IMR-90 (cell line): ENCODE results near the gene ZNF526. TPM values are rescaled to one million over a fixed set of nuclear protein-coding genes. Genes with fewer than 3 reads are reported as not detected.

Experiments
- ATAC-seq: fragments of 200-7000 bp; cut with Tn5 transposase; 2 replicates; pipeline ENCODE4 v1.9.1; 2020; ENCODE audit warnings: low read depth, mild to moderate bottlenecking, moderate library complexity
- BruUV-seq: library from RNA; stranded (reverse); fragments of 400-500 nt; replicated peaks from 2 replicates; lab custom pipeline; 2021; lab: Mats Ljungman, UMichigan
- CTCF ChIA-PET: fragments of 300-600 bp; formaldehyde crosslinking; extraction: SDS; loops from one replicate; lab custom pipeline; 2021; ENCODE audit warnings: antibody characterized with exemption; lab: Yijun Ruan, JAX
- POLR2A ChIA-PET: fragments of 300-600 bp; sonication (Branson Sonifier 250); formaldehyde crosslinking; loops from one replicate; lab custom pipeline; 2022; ENCODE audit warnings: antibody characterized with exemption; ENCODE audit not compliant: unreplicated experiment; lab: Charles Lee
- DNase-seq: peaks from one replicate; pipeline ENCODE4 v3.0.0; 2013
- H2AFZ ChIP-seq: replicated peaks from 2 replicates; pipeline ENCODE3; 2013; ENCODE audit warnings: low read length, mild to moderate bottlenecking; ENCODE audit not compliant: poor library complexity
- H2AK5ac ChIP-seq: 2 replicates; pipeline ENCODE4 v1.6.1; 2013; ENCODE audit warnings: low read depth, low read length, inconsistent platforms
- H2AK9ac ChIP-seq: replicated peaks from 2 replicates; pipeline ENCODE3; 2013; ENCODE audit warnings: mild to moderate bottlenecking, low read depth, low read length, moderate library complexity; ENCODE audit not compliant: poor library complexity
- H2BK120ac ChIP-seq: 2 replicates; pipeline ENCODE4 v1.6.1; 2013; ENCODE audit warnings: low read depth, low read length, inconsistent platforms
- H2BK15ac ChIP-seq: 3 replicates; pipeline ENCODE4 v1.6.1; 2013; ENCODE audit warnings: low read depth, low read length, inconsistent platforms
- H2BK20ac ChIP-seq: 2 replicates; pipeline ENCODE4 v1.6.1; 2013; ENCODE audit warnings: low read depth, mild to moderate bottlenecking, inconsistent platforms, low read length, moderate library complexity
- H2BK5ac ChIP-seq: 2 replicates; pipeline ENCODE4 v1.6.1; 2013; ENCODE audit warnings: mild to moderate bottlenecking, low read depth, low read length, inconsistent platforms; ENCODE audit not compliant: poor library complexity, severe bottlenecking
- H3K14ac ChIP-seq: replicated peaks from 2 replicates; pipeline ENCODE4 v1.6.1; 2013; ENCODE audit warnings: low read depth, low read length, inconsistent platforms
- H3K18ac ChIP-seq: 2 replicates; pipeline ENCODE4 v1.6.1; 2013; ENCODE audit warnings: low read depth, low read length, control low read depth
- H3K23ac ChIP-seq: 2 replicates; pipeline ENCODE4 v1.6.1; 2013; ENCODE audit warnings: low read depth, low read length, inconsistent platforms
- H3K27ac ChIP-seq: 2 replicates; pipeline ENCODE4 v1.5.1; 2013; ENCODE audit warnings: mild to moderate bottlenecking, control low read depth, low read length; ENCODE audit not compliant: insufficient read depth
- H3K27me3 ChIP-seq: 2 replicates; pipeline ENCODE4 v1.6.1; 2013; ENCODE audit warnings: low read length; ENCODE audit not compliant: control insufficient read depth, insufficient read depth
- H3K36me3 ChIP-seq: 2 replicates; pipeline ENCODE4 v1.6.1; 2013; ENCODE audit warnings: low read length, mixed read lengths; ENCODE audit not compliant: control insufficient read depth, insufficient read depth
- H3K4ac ChIP-seq: 2 replicates; pipeline ENCODE4 v1.6.1; 2013; ENCODE audit warnings: low read depth, low read length, inconsistent platforms
- H3K4me1 ChIP-seq: 2 replicates; pipeline ENCODE4 v1.6.1; 2013; ENCODE audit warnings: low read length, mixed read lengths; ENCODE audit not compliant: control insufficient read depth, insufficient read depth
- H3K4me2 ChIP-seq: 2 replicates; pipeline ENCODE4 v1.6.1; 2013; ENCODE audit warnings: low read depth, mild to moderate bottlenecking, control low read depth, low read length, moderate library complexity
- H3K4me3 ChIP-seq: 2 replicates; pipeline ENCODE4 v1.5.1; 2013; ENCODE audit warnings: low read depth, mild to moderate bottlenecking, control low read depth, low read length, moderate library complexity; ENCODE audit not compliant: insufficient read depth
- H3K56ac ChIP-seq: 2 replicates; pipeline ENCODE4 v1.6.1; 2013; ENCODE audit warnings: low read length, inconsistent platforms; ENCODE audit not compliant: insufficient read depth; ENCODE audit errors: extremely low read depth
- H3K79me1 ChIP-seq, 2 experiments: 2 replicates each; pipeline ENCODE4 v1.6.1; 2013; ENCODE audit warnings: low read length in 2 of 2, inconsistent platforms in 1 of 2, low read depth in 1 of 2
- H3K9ac ChIP-seq: 2 replicates; pipeline ENCODE4 v1.6.1; 2013; ENCODE audit warnings: low read depth, low read length, control low read depth
- H3K9me1 ChIP-seq: 2 replicates; pipeline ENCODE4 v1.6.1; 2013; ENCODE audit warnings: low read length, inconsistent platforms; ENCODE audit not compliant: insufficient read depth
- H3K9me3 ChIP-seq: 2 replicates; pipeline ENCODE4 v1.6.1; 2013; ENCODE audit warnings: low read length; ENCODE audit not compliant: control insufficient read depth, insufficient read depth
- H4K20me1 ChIP-seq: 2 replicates; pipeline ENCODE4 v1.6.1; 2013; ENCODE audit warnings: low read length, inconsistent platforms; ENCODE audit not compliant: insufficient read depth
- H4K5ac ChIP-seq: 2 replicates; pipeline ENCODE4 v1.6.1; 2013; ENCODE audit warnings: mild to moderate bottlenecking, low read depth, low read length, control low read depth
- H4K8ac ChIP-seq, 2 experiments: 2 replicates each; pipeline ENCODE4 v1.6.1; 2013; ENCODE audit warnings: low read depth in 2 of 2, low read length in 2 of 2, control low read depth in 1 of 2, inconsistent platforms in 1 of 2
- H4K91ac ChIP-seq: 2 replicates; pipeline ENCODE4 v1.6.1; 2013; ENCODE audit warnings: low read depth, low read length, inconsistent platforms; ENCODE audit not compliant: insufficient read depth
- CHD1 ChIP-seq: IDR thresholded peaks from 2 replicates; pipeline ENCODE4 v1.6.1; 2012; ENCODE audit warnings: low read depth, low read length, improper control_type of control experiment
- ELK1 ChIP-seq: fragments of 150-350 bp; IDR thresholded peaks from 2 replicates; pipeline ENCODE4 v1.6.1; 2016; ENCODE audit warnings: low read depth, mild to moderate bottlenecking, low read length, moderate library complexity, borderline replicate concordance
- MAFK ChIP-seq: IDR thresholded peaks from 2 replicates; pipeline ENCODE4 v1.6.1; 2012; ENCODE audit warnings: low read depth, low read length, improper control_type of control experiment
- MAZ ChIP-seq: IDR thresholded peaks from 2 replicates; pipeline ENCODE4 v1.6.1; 2012; ENCODE audit warnings: low read depth, mild to moderate bottlenecking, low read length, improper control_type of control experiment, moderate library complexity, borderline replicate concordance
- MXI1 ChIP-seq: IDR thresholded peaks from 2 replicates; pipeline ENCODE4 v1.6.1; 2012; ENCODE audit warnings: low read depth, mild to moderate bottlenecking, low read length, moderate library complexity, borderline replicate concordance
- POLR2A ChIP-seq: IDR thresholded peaks from 2 replicates; pipeline ENCODE4 v1.6.1; 2012; ENCODE audit warnings: mild to moderate bottlenecking, low read depth, low read length
- RCOR1 ChIP-seq: IDR thresholded peaks from 2 replicates; pipeline ENCODE4 v1.6.1; 2012; ENCODE audit warnings: mild to moderate bottlenecking, low read length, improper control_type of control experiment; ENCODE audit not compliant: insufficient replicate concordance
- RFX5 ChIP-seq: IDR thresholded peaks from 2 replicates; pipeline ENCODE4 v1.8.0; 2012; ENCODE audit warnings: low read depth, mild to moderate bottlenecking, low read length, moderate library complexity
- WGBS, 2 experiments: methylation state at CpG; one replicate each; pipeline versions ENCODE4 v1.1.5 to v1.1.7; 2013; ENCODE audit warnings: missing lambda C conversion rate in 2 of 2; ENCODE audit not compliant: insufficient read length in 1 of 2; ENCODE audit errors: extremely low coverage in 2 of 2; 5-methylcytosine and 5-hydroxymethylcytosine counted together
- dilution Hi-C: fragments of 300-500 bp; cut with HindIII; formaldehyde crosslinking; loops from one replicate; pipeline ENCODE4 v1.14.3; 2018; ENCODE audit warnings: low sequenced_read_pairs; ENCODE audit not compliant: unreplicated experiment
- in situ Hi-C: fragments of 300-500 bp; cut with MboI; formaldehyde crosslinking; loops from 3 replicates; pipeline ENCODE4 v1.14.3; 2019; ENCODE audit warnings: low sequenced_read_pairs, inconsistent platforms, mixed read lengths
- intact Hi-C: fragments of 100-400 bp; cut with micrococcal nuclease; formaldehyde crosslinking; loops from 2 replicates; pipeline ENCODE4 v1.10.0; 2022
- polyA plus RNA-seq, 3 experiments: library from polyadenylated mRNA; depleted of rRNA; stranded (reverse); fragments of >200 nt; gene quantifications; 2 replicates each; pipeline ENCODE4 v1.2.3, GENCODE V29; 2012; ENCODE audit warnings: low replicate concordance in 1 of 3
- total RNA-seq: library from RNA; depleted of rRNA; stranded (reverse); fragments of >200 nt; gene quantifications from 2 replicates; pipeline ENCODE4 v1.2.3, GENCODE V29; 2012

The ZNF526 gene
- total and polyA plus RNA-seq, 2 of the 4 experiments (the other 2 are of a cell fraction): 7.3 to 13.6 TPM

DNA sequence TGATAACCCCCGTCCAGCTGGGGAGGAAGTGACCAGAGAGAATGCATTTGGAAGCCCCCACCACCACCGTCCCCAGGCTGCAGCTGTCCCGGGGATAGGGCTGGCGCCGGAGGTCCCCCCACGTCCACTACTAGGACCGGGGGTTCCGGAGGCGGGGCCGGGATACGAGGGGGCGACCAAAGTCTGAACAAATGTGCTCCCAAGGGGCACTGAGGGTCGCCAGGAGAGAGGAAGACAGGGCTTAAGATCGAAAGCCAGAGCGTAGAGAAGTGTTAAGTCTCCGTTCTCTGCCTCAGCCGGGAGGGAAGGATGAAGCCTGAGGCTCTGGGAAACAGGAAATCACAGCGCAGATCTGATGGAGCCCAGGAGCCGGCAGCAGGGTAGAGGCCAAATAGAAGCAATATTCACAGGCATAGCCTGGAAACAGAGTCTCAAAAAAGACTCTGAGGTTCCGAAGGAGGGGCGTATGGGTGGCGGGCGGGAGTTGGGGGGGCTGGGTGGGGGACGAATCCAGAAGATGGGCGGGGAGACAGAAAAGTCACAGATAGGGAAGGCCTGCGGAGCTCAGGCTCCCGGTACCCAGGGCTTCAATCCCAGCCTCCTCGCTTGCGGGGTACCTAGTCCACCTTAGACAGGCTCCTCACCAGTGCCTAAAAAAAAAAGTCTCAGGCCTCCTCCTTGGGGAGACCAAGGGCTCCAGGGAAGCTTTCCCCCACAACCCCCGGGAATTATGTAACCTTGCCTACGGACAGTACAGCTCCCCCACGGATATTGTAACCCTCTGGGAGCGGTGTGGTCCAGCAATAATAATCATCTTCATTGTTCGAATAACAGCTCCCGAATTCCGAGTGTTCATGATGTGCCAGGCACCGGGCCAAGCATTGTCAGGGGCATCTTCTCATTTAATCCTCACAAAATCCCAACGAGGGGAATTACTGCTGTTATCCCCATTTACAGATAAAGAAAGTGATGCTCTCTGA, 35.9 kb downstream of the ZNF526 start:
- H3K4me3 ChIP-seq: peak overlapping the region; percentile 47
- H2BK15ac ChIP-seq: peak overlapping the region; percentile 23; the same call in 1 of the 3 replicates
- no peak overlapping the region for H2BK20ac ChIP-seq
- H3K36me3 ChIP-seq: no peaks in the 10 kb centered on the region
- H2AFZ ChIP-seq: peak overlapping the region; percentile 93
- H3K9me1 ChIP-seq: peaks cover 7% of the 10 kb centered on the region; the same call in 1 of the 2 replicates
- H2BK5ac ChIP-seq: peak overlapping the region; percentile 85
- ChIA-PET POLR2A (interaction anchor here (0.7 kb wide), 1 partner anchor 14 kb away, joined by 3 read pairs; no protein-coding TSS in a partner anchor), CTCF (interaction anchor here (1.1 kb wide), 1 partner anchor 147 kb away, joined by 3 read pairs; no protein-coding TSS in a partner anchor)
- peaks cover 0 to 21% of the 10 kb centered on the region in 2 experiments; a peak in 3 of 4 replicates for H3K79me1 ChIP-seq
- H3K23ac ChIP-seq: peak overlapping the region; percentile 92
- H3K18ac ChIP-seq: peak overlapping the region; percentile 11
- H4K20me1 ChIP-seq: peaks cover 23% of the 10 kb centered on the region
- intact Hi-C loops: loop anchor here (2.0 kb wide), 1 partner anchor 25 kb away; no protein-coding TSS in a partner anchor
- peak; percentile 46 for DNase-seq
- H3K27me3 ChIP-seq: no peaks in the 10 kb centered on the region
- H4K5ac ChIP-seq: peak overlapping the region; percentile 42
- no TSS peak for BruUV-seq
- H3K4ac ChIP-seq: peak overlapping the region; percentile 93
- H3K56ac ChIP-seq: peak overlapping the region; percentile 82
- TF ChIP-seq MAZ (no peak; the same call in 1 of the 2 replicates), CHD1 (no peak), RCOR1 (no peak), RFX5 (no peak), MXI1 (no peak), POLR2A (no peak), ELK1 (no peak), MAFK (no peak)
- peak overlapping the region; percentile 97 for H3K14ac ChIP-seq
- peak; percentile 4 for ATAC-seq
- WGBS, 2 experiments: 3% methylated on average over 7 of the region's 38 CpGs; no CpG with 5 or more reads in 1 of the 2 experiments
- peak overlapping the region; percentile 93 for H2AK9ac ChIP-seq
- H3K4me1 ChIP-seq: peaks cover 12% of the 10 kb centered on the region
- in situ Hi-C loops: no loop called here
- H4K91ac ChIP-seq: peak overlapping the region; percentile 87
- H3K27ac ChIP-seq: peak overlapping the region; percentile 75
- H3K4me2 ChIP-seq: peak overlapping the region; percentile 73
- dilution Hi-C loops: no loop called here
- peak overlapping the region; percentile 27 to 93 for H4K8ac ChIP-seq
- H2BK120ac ChIP-seq: peak overlapping the region; percentile 83
- H3K9ac ChIP-seq: peak overlapping the region; percentile 64
- H2AK5ac ChIP-seq: peak overlapping the region; percentile 47
- H3K9me3 ChIP-seq: no peaks in the 10 kb centered on the region
